Cardiac septum (tissue), 1 donor: ENCODE measurements around the gene PLEKHG4. TPM values are rescaled to one million over a fixed set of nuclear protein-coding genes. Genes with fewer than 3 reads are reported as not detected.

Experiments
- DNase-seq: peaks from one replicate; pipeline ENCODE4 v3.0.0-alpha.2; 2020; ENCODE audit warnings: low spot score
- intact Hi-C: fragments of 100-400 bp; cut with DNase I; formaldehyde crosslinking; loops from one replicate; pipeline ENCODE4 v1.14.0; 2022
- total RNA-seq: library from RNA; stranded (reverse); fragmentation: NEBNext Ultra II Directional; extraction: Animal tissue kit (Norgen Biotek cat#: 25700); gene quantifications from one replicate; pipeline ENCODE4 v1.2.1, GENCODE V29; 2021
- donor health status: DM: no; HTN: no; CAD: no.

Gene PLEKHG4
- total RNA-seq, 1 donor from 2014 or later = 0.70 TPM

- intact Hi-C loops = no loop called here
Observed at GRCh38 chr16:67283039-67283825, 3.9 kb downstream of the PLEKHG4 start.

GRCh38 chr16:67283826-67284555 is 4.7 kb downstream of the PLEKHG4 start:
- intact Hi-C loops = no loop called here
- DNase-seq = no peak

More at GRCh38 chr16:67283039-67283825, 3.9 kb downstream of the PLEKHG4 start:
- no peak for DNase-seq

GRCh38 chr16:67284699-67285646 is 5.6 kb downstream of the PLEKHG4 start:
- intact Hi-C loops = no loop called here
- DNase-seq = no peak

- no peak for DNase-seq
- intact Hi-C loops = no loop called here
Observed at GRCh38 chr16:67286441-67287235, 7.3 kb downstream of the PLEKHG4 start.

- intact Hi-C loops = no loop called here
- no peak for DNase-seq
Observed at GRCh38 chr16:67287960-67288359, 8.6 kb downstream of the PLEKHG4 start.

GRCh38 chr16:67291461-67291860 is 12.1 kb downstream of the PLEKHG4 start:
- intact Hi-C loops = no loop called here
- no peak for DNase-seq

- no peak for DNase-seq
- intact Hi-C loops = no loop called here
Observed at GRCh38 chr16:67294171-67294757, 14.9 kb downstream of the PLEKHG4 start.

GRCh38 chr16:67294938-67295361 is 15.6 kb downstream of the PLEKHG4 start:
- intact Hi-C loops = no loop called here
- DNase-seq = no peak

GRCh38 chr16:67296420-67296819 is 17.1 kb downstream of the PLEKHG4 start:
- DNase-seq = no peak
- intact Hi-C loops = no loop called here

- intact Hi-C loops = no loop called here
- DNase-seq = no peak
Observed at GRCh38 chr16:67298277-67298676, 18.9 kb downstream of the PLEKHG4 start.

- intact Hi-C loops = no loop called here
- no peak for DNase-seq
Observed at GRCh38 chr16:67299269-67299668, 19.9 kb downstream of the PLEKHG4 start.

GRCh38 chr16:67301080-67301782 is 21.9 kb downstream of the PLEKHG4 start:
- DNase-seq = no peak
- intact Hi-C loops = no loop called here

GRCh38 chr16:67302076-67302475 is 22.7 kb downstream of the PLEKHG4 start:
- intact Hi-C loops = no loop called here
- no peak for DNase-seq

- intact Hi-C loops = no loop called here
- no peak for DNase-seq
Observed at GRCh38 chr16:67302970-67303369, 23.6 kb downstream of the PLEKHG4 start.

- no peak for DNase-seq
- intact Hi-C loops = no loop called here
Observed at GRCh38 chr16:67304020-67304419, 24.7 kb downstream of the PLEKHG4 start.

- DNase-seq = no peak
- intact Hi-C loops = no loop called here
Observed at GRCh38 chr16:67305216-67306071, 26.1 kb downstream of the PLEKHG4 start.

GRCh38 chr16:67310561-67310960 is 31.2 kb downstream of the PLEKHG4 start:
- DNase-seq = no peak
- intact Hi-C loops = no loop called here
